Heart left ventricle (tissue), 16 donors: Measurements from ENCODE around the gene OGT. TPM values are rescaled to one million over a fixed set of nuclear protein-coding genes. Genes with fewer than 3 reads are reported as not detected.
"Not testable (repeated sequence)": the region's sequence is repeated elsewhere in the genome, so short reads cannot be mapped to it uniquely, and the experiment has no call there.

Experiments used
- ATAC-seq, 4 donors: fragments of 200-7000 bp; cut with Tn5 transposase; one replicate each; pipeline ENCODE4 v1.9.1; 2020 to 2022; ENCODE audit warnings: moderate library complexity in 4 of 4, mild to moderate bottlenecking in 3 of 4, moderate number of reproducible peaks in 1 of 4
- DNase-seq, 5 donors: peaks; one replicate each; pipeline ENCODE4 v3.0.0-alpha.2; 2020
- H3K27ac ChIP-seq, 12 donors: fragments of 200-600 bp; sonication (generic) in 4 of 12; one replicate each; pipeline versions ENCODE4 v1.5.0 to v1.8.0; 2016 to 2022; ENCODE audit warnings: mild to moderate bottlenecking in 2 of 12
- H3K27me3 ChIP-seq, 9 donors: fragments of 200-600 bp; sonication (generic) in 2 of 9; one replicate each; pipeline versions ENCODE4 v1.5.1 to v1.8.0; 2016 to 2022; ENCODE audit warnings: mild to moderate bottlenecking in 3 of 9
- H3K36me3 ChIP-seq, 9 donors: fragments of 200-600 bp; sonication (generic) in 2 of 9; one replicate each; pipeline versions ENCODE4 v1.5.0 to v1.8.0; 2018 to 2022; ENCODE audit warnings: mild to moderate bottlenecking in 2 of 9
- H3K4me1 ChIP-seq, 12 donors: fragments of 200-600 bp; sonication (generic) in 4 of 12; one replicate each; pipeline versions ENCODE4 v1.5.0 to v1.8.0; 2016 to 2022; ENCODE audit warnings: mild to moderate bottlenecking in 3 of 12
- H3K4me3 ChIP-seq, 12 donors: fragments of 200-600 bp; sonication (generic) in 4 of 12; one replicate each; pipeline versions ENCODE4 v1.5.0 to v1.8.0; 2017 to 2022; ENCODE audit warnings: mild to moderate bottlenecking in 9 of 12, moderate library complexity in 4 of 12
- H3K9me3 ChIP-seq, 12 donors: fragments of 200-600 bp; sonication (generic) in 4 of 12; one replicate each; pipeline versions ENCODE4 v1.5.0 to v1.8.0; 2016 to 2022; ENCODE audit warnings: mild to moderate bottlenecking in 1 of 12
- CTCF ChIP-seq, 12 donors: fragments of 200-600 bp; sonication (generic) in 4 of 12; IDR thresholded peaks; one replicate each; pipeline versions ENCODE4 v1.5.0 to v1.8.0; 2018 to 2022; ENCODE audit warnings: antibody characterized with exemption in 12 of 12, mild to moderate bottlenecking in 5 of 12
- POLR2A ChIP-seq, 2 donors: fragments of 450-650 bp; IDR thresholded peaks; one replicate each; pipeline ENCODE4 v1.6.1; 2017; ENCODE audit warnings: antibody characterized with exemption in 2 of 2, mild to moderate bottlenecking in 2 of 2, moderate library complexity in 2 of 2
- WGBS, 4 donors: extraction: QIAGEN DNeasy Blood & Tissue Kit in 2 of 4; methylation state at CpG; one replicate each; pipeline versions ENCODE4 v1.1.5 to v1.1.7; 2013 to 2018; 5-methylcytosine and 5-hydroxymethylcytosine counted together
- intact Hi-C, 10 donors: fragments of 100-400 bp; cut with DNase I; formaldehyde crosslinking; loops; one replicate each; pipeline versions ENCODE4 v1.11.1 to v1.14.2; 2022
- polyA plus RNA-seq, 2 donors: library from polyadenylated mRNA; stranded (reverse); fragments of 200-250 nt; gene quantifications; one replicate each; pipeline ENCODE4 v1.2.3, GENCODE V29; 2013
- total RNA-seq, 9 donors: library from RNA; depleted of rRNA in 2 of 9; stranded (reverse); fragments of >200 nt in 2 of 9; fragmentation: NEBNext Ultra II Directional in 3 of 9; extraction: Animal tissue kit (Norgen Biotek cat#: 25700) in 3 of 9; gene quantifications; one replicate each; pipeline versions ENCODE4 v1.1.0 to v1.2.4, GENCODE V29; 2016 to 2023
- donor health status: ischemic (EF 13 %, LVEDD 7.1; RV severe dilation, severe dysfunction).
- donor health status: healthy with polysubstance abuse.
- donor health status: DM: no; HTN: yes; CAD: no.
- donor health status: DM: no; HTN: no; CAD: no.
- donor health status: ischemic (EF 25% LVEDD 6.9; RV normal size, moderate dysfunction).
- donor health status: ischemic (EF 25% LVEDD 5.7; RV mildly dilated, moderate dysfunction).
- donor health status: healthy.
- donor health status: DM: yes; HTN: yes; CAD: no.
- donor health status: ischemic (EF 35%, LVEDD 5.7; RV mildly dilated, moderate dysfunction).
- donor health status: nonischemic (EF 11% LVEDD 7.7; RV severe dilation, severe dysfunction).
- donor health status: DM: yes; HTN: yes; CAD: no.
- donor health status: PGD.
- donor health status: ischemic (EF 29% LVEDD 5.4; RV normal size, mild dysfunction).
- donor health status: nonischemic (EF 23%, LVEDD 6.1; RV moderate dilation, normal function).

Gene OGT
- total and polyA plus RNA-seq, 11 donors, result 20.0 to 84.1 (median 71.2) TPM

GRCh38 chrX:71607488-71607887, 74.6 kb downstream of the OGT start:
- Histone ChIP-seq H3K27me3 (no peaks in the 10 kb centered on the region), H3K9me3 (peaks cover 0 to 8% (median 0%) of the 10 kb centered on the region in 12 donors), H3K27ac (peak overlapping the region in 2 of 12 donors; percentile 14 to 56), H3K4me3 (no peak overlapping the region), H3K36me3 (peaks cover 0 to 75% (median 64%) of the 10 kb centered on the region in 9 donors), H3K4me1 (peaks cover 0 to 18% (median 0%) of the 10 kb centered on the region in 12 donors)
- ATAC-seq (no peak), DNase-seq (no peak)
- intact Hi-C loops, result no loop called here
- 67 to 70% (median 69%) methylated on average over 2 of the region's 2 CpGs for WGBS, 4 donors
- TF ChIP-seq POLR2A (IDR thresholded peaks at IDR 0.05) (no peak), CTCF (IDR thresholded peaks at IDR 0.05) (no peak)

GRCh38 chrX:71609095-71609750, 76.3 kb downstream of the OGT start:
- Histone ChIP-seq H3K27ac (no peak overlapping the region), H3K4me3 (no peak overlapping the region), H3K27me3 (no peaks in the 10 kb centered on the region), H3K36me3 (peaks cover 0 to 82% (median 71%) of the 10 kb centered on the region in 9 donors), H3K4me1 (peaks cover 0 to 18% (median 0%) of the 10 kb centered on the region in 12 donors), H3K9me3 (no peaks in the 10 kb centered on the region)
- intact Hi-C loops, result no loop called here
- DNase-seq (no peak), ATAC-seq (no peak)
- 76 to 91% (median 85%) methylated on average over 3 of the region's 3 CpGs for WGBS, 4 donors
- TF ChIP-seq CTCF (IDR thresholded peaks at IDR 0.05) (no peak), POLR2A (IDR thresholded peaks at IDR 0.05) (no peak)

GRCh38 chrX:71611736-71612135, 78.8 kb downstream of the OGT start:
- H3K27ac ChIP-seq, H3K4me3 ChIP-seq, DNase-seq, H3K27me3 ChIP-seq, ATAC-seq, H3K9me3 ChIP-seq, intact Hi-C loops: not testable (repeated sequence)
- Histone ChIP-seq H3K4me1 (peaks cover 0 to 12% (median 0%) of the 10 kb centered on the region in 12 donors), H3K36me3 (peaks cover 0 to 66% (median 53%) of the 10 kb centered on the region in 9 donors)
- WGBS, 4 donors, result 85 to 97% (median 91%) methylated on average over 9 of the region's 9 CpGs

GRCh38 chrX:71612256-71612655, 79.4 kb downstream of the OGT start:
- Histone ChIP-seq H3K27ac (no peak overlapping the region), H3K9me3 (no peaks in the 10 kb centered on the region), H3K4me3 (no peak overlapping the region), H3K4me1 (peaks cover 0 to 7% (median 0%) of the 10 kb centered on the region in 12 donors), H3K27me3 (no peaks in the 10 kb centered on the region), H3K36me3 (peaks cover 0 to 62% (median 53%) of the 10 kb centered on the region in 9 donors)
- intact Hi-C loops, result no loop called here
- 72 to 87% (median 83%) methylated on average over 8 of the region's 8 CpGs for WGBS, 4 donors
- ATAC-seq, result no peak
- no peak for TF ChIP-seq CTCF (IDR thresholded peaks at IDR 0.05)
- no peak for TF ChIP-seq POLR2A (IDR thresholded peaks at IDR 0.05)
- no peak for DNase-seq
